ENCODE data around the gene RPUSD1.

The RPUSD1 gene

GRCh38 chr16:819336-820043 is 31.3 kb upstream of the RPUSD1 start:
- DNase-seq (ENCODE audit: low read depth in 1 of 2, low spot score in 1 of 2), result no peak

- no peak for DNase-seq (ENCODE audit: low read depth in 1 of 2, low spot score in 1 of 2)
Measured at GRCh38 chr16:818592-818991, 30.4 kb upstream of the RPUSD1 start.

- DNase-seq (ENCODE audit: low read depth in 1 of 2, low spot score in 1 of 2), result no peak
Measured at GRCh38 chr16:818132-818531, 30.0 kb upstream of the RPUSD1 start.

GRCh38 chr16:817001-817906 is 29.1 kb upstream of the RPUSD1 start:
- no peak for DNase-seq (ENCODE audit: low read depth in 1 of 2, low spot score in 1 of 2)

GRCh38 chr16:815861-816260 is 27.7 kb upstream of the RPUSD1 start:
- no peak for DNase-seq (ENCODE audit: low read depth in 1 of 2, low spot score in 1 of 2)

- no peak for DNase-seq (ENCODE audit: low read depth in 1 of 2, low spot score in 1 of 2)
Measured at GRCh38 chr16:814974-815373, 26.8 kb upstream of the RPUSD1 start.

- DNase-seq (ENCODE audit: low read depth in 1 of 2, low spot score in 1 of 2), result no peak
Measured at GRCh38 chr16:813916-814412, 25.8 kb upstream of the RPUSD1 start.

- DNase-seq (ENCODE audit: low read depth in 1 of 2, low spot score in 1 of 2), result peak; percentile 39 to 40
Measured at GRCh38 chr16:813204-813915, 25.2 kb upstream of the RPUSD1 start.

- DNase-seq (ENCODE audit: low read depth in 1 of 2, low spot score in 1 of 2), result no peak
Measured at GRCh38 chr16:808085-808386, 19.9 kb upstream of the RPUSD1 start.

- DNase-seq (ENCODE audit: low read depth in 1 of 2, low spot score in 1 of 2), result peak; percentile 61 to 78
Measured at GRCh38 chr16:807347-808084, 19.3 kb upstream of the RPUSD1 start.

- no peak for DNase-seq (ENCODE audit: low read depth in 1 of 2, low spot score in 1 of 2)
Measured at GRCh38 chr16:805474-805873, 17.3 kb upstream of the RPUSD1 start.

GRCh38 chr16:804193-805048 is 16.2 kb upstream of the RPUSD1 start:
- DNase-seq (ENCODE audit: low read depth in 1 of 2, low spot score in 1 of 2), result no peak

- no peak for DNase-seq (ENCODE audit: low read depth in 1 of 2, low spot score in 1 of 2)
Measured at GRCh38 chr16:803754-804080, 15.5 kb upstream of the RPUSD1 start.

- DNase-seq (ENCODE audit: low read depth in 1 of 2, low spot score in 1 of 2), result no peak
Measured at GRCh38 chr16:802914-803753, 15.0 kb upstream of the RPUSD1 start.

- no peak for DNase-seq (ENCODE audit: low read depth in 1 of 2, low spot score in 1 of 2)
Measured at GRCh38 chr16:802461-802860, 14.3 kb upstream of the RPUSD1 start.

GRCh38 chr16:801584-802363 is 13.6 kb upstream of the RPUSD1 start:
- DNase-seq (ENCODE audit: low read depth in 1 of 2, low spot score in 1 of 2), result no peak

GRCh38 chr16:800834-801511 is 12.8 kb upstream of the RPUSD1 start:
- DNase-seq (ENCODE audit: low read depth in 1 of 2, low spot score in 1 of 2), result no peak
